Liver (tissue), 3 donors: ENCODE data around the gene BEST1.

Source experiments
- ATF3 ChIP-seq: IDR thresholded peaks from 2 replicates; pipeline ENCODE4 v1.6.1; 2016; ENCODE audit warnings: antibody characterized with exemption
- CTCF ChIP-seq: fragments of 150-350 bp; IDR thresholded peaks from 2 replicates; pipeline ENCODE4 v1.5.1; 2017; ENCODE audit warnings: improper control_type of control experiment, low read depth, low read length; ENCODE audit not compliant: missing input control
- GABPA ChIP-seq, 2 donors: IDR thresholded peaks in 1 of 2; conservative IDR thresholded peaks in 1 of 2; 2 replicates each; pipeline ENCODE4 v1.6.1; 2016; ENCODE audit warnings: antibody characterized with exemption in 2 of 2, mild to moderate bottlenecking in 1 of 2, moderate library complexity in 1 of 2
- REST ChIP-seq: IDR thresholded peaks from 2 replicates; pipeline ENCODE4 v1.6.1; 2016; ENCODE audit warnings: antibody characterized with exemption, mild to moderate bottlenecking
- RXRA ChIP-seq, 2 donors: IDR thresholded peaks; 2 replicates each; pipeline ENCODE4 v1.6.1; 2017 to 2018; ENCODE audit warnings: antibody characterized with exemption in 2 of 2, mild to moderate bottlenecking in 1 of 2
- SP1 ChIP-seq: IDR thresholded peaks from 2 replicates; pipeline ENCODE4 v1.6.1; 2018; ENCODE audit warnings: antibody characterized with exemption, mild to moderate bottlenecking
- ZBTB33 ChIP-seq: IDR thresholded peaks from 2 replicates; pipeline ENCODE4 v1.6.1; 2016; ENCODE audit warnings: antibody characterized with exemption
- donor health status: healthy.
- donor health status: healthy.

- TF ChIP-seq RXRA (IDR thresholded peaks at IDR 0.05) (no peak), GABPA (IDR thresholded peaks at IDR 0.05 in 1 of 2, conservative IDR thresholded peaks at IDR 0.05 in 1 of 2) (no peak), CTCF (no peak), ZBTB33 (no peak), REST (no peak), ATF3 (no peak), SP1 (no peak)
Observed at GRCh38 chr11:61955422-61956135, 5.4 kb downstream of the BEST1 start.
